ENCODE measurements around the gene RASAL2. TPM values are rescaled to one million over a fixed set of nuclear protein-coding genes. Genes with fewer than 3 reads are reported as not detected.
"Not testable (repeated sequence)": the region's sequence is repeated elsewhere in the genome, so short reads cannot be mapped to it uniquely, and the experiment has no call there.

RASAL2 gene
- total RNA-seq, 2 experiments from 2014 or later, result not detected

GRCh38 chr1:178294654-178295053, 200.8 kb downstream of the RASAL2 start:
- peaks cover 5% of the 10 kb centered on the region for H3K27me3 Mint-ChIP-seq (ENCODE audit: low read depth)
- no peak for DNase-seq
- no peak overlapping the region for H3K4me3 Mint-ChIP-seq
- no peaks in the 10 kb centered on the region for H3K9me3 Mint-ChIP-seq
- CTCF ChIA-PET, result no interaction called here
- no peaks in the 10 kb centered on the region for H3K4me1 Mint-ChIP-seq (ENCODE audit: low read depth)
- intact Hi-C loops (cut with micrococcal nuclease), result no loop called here
- H3K36me3 Mint-ChIP-seq (ENCODE audit: low read depth), result no peaks in the 10 kb centered on the region
- no peak overlapping the region for H3K27ac Mint-ChIP-seq

GRCh38 chr1:178300352-178300699, 206.4 kb downstream of the RASAL2 start:
- Mint-ChIP-seq H3K4me3 (no peak overlapping the region), H3K9me3 (no peaks in the 10 kb centered on the region), H3K4me1 (ENCODE audit: low read depth) (no peaks in the 10 kb centered on the region), H3K27me3 (ENCODE audit: low read depth) (peaks cover 4% of the 10 kb centered on the region), H3K27ac (no peak overlapping the region), H3K36me3 (ENCODE audit: low read depth) (no peaks in the 10 kb centered on the region)
- DNase-seq, result no peak
- CTCF ChIA-PET, result interaction anchor here (0.6 to 3.2 kb wide), 12 partner anchors 9 to 229 kb away, joined by 3 to 28 read pairs (median 4); no protein-coding TSS in a partner anchor
- intact Hi-C loops (cut with micrococcal nuclease), result loop anchor here (2.0 kb wide), 1 partner anchor 200 kb away; no protein-coding TSS in a partner anchor

GRCh38 chr1:178301141-178301540, 207.2 kb downstream of the RASAL2 start:
- Mint-ChIP-seq H3K4me1 (ENCODE audit: low read depth) (no peaks in the 10 kb centered on the region), H3K9me3 (peaks cover 1% of the 10 kb centered on the region), H3K27me3 (ENCODE audit: low read depth) (peaks cover 6% of the 10 kb centered on the region), H3K27ac (no peak overlapping the region), H3K36me3 (ENCODE audit: low read depth) (no peaks in the 10 kb centered on the region), H3K4me3 (no peak overlapping the region)
- intact Hi-C loops (cut with micrococcal nuclease), result loop anchor here (2.0 kb wide), 1 partner anchor 200 kb away; no protein-coding TSS in a partner anchor
- no peak for DNase-seq
- CTCF ChIA-PET, result interaction anchor here (1.1 to 3.2 kb wide), 4 partner anchors 9 to 228 kb away, joined by 3 to 28 read pairs (median 10); no protein-coding TSS in a partner anchor

- peaks cover 12% of the 10 kb centered on the region for H3K27me3 Mint-ChIP-seq (ENCODE audit: low read depth)
- H3K27ac Mint-ChIP-seq, result no peak overlapping the region
- H3K4me3 Mint-ChIP-seq, result no peak overlapping the region
- DNase-seq, result no peak
- CTCF ChIA-PET, result no interaction called here
- peaks cover 1% of the 10 kb centered on the region for H3K9me3 Mint-ChIP-seq
- H3K4me1 Mint-ChIP-seq (ENCODE audit: low read depth), result no peaks in the 10 kb centered on the region
- H3K36me3 Mint-ChIP-seq (ENCODE audit: low read depth), result no peaks in the 10 kb centered on the region
- intact Hi-C loops (cut with micrococcal nuclease), result no loop called here
Measured at GRCh38 chr1:178307264-178307663, 213.4 kb downstream of the RASAL2 start.

- no peak for DNase-seq
- Mint-ChIP-seq H3K27ac (no peak overlapping the region), H3K27me3 (ENCODE audit: low read depth) (peaks cover 12% of the 10 kb centered on the region), H3K9me3 (peaks cover 1% of the 10 kb centered on the region), H3K4me1 (ENCODE audit: low read depth) (no peaks in the 10 kb centered on the region), H3K36me3 (ENCODE audit: low read depth) (no peaks in the 10 kb centered on the region), H3K4me3 (no peak overlapping the region)
- intact Hi-C loops (cut with micrococcal nuclease), result no loop called here
- CTCF ChIA-PET, result interaction anchor here (0.6 to 6.5 kb wide), 3 partner anchors 8 to 192 kb away, joined by 3 to 39 read pairs (median 28); no protein-coding TSS in a partner anchor
Measured at GRCh38 chr1:178308438-178308837, 214.5 kb downstream of the RASAL2 start.

- peaks cover under 1% of the 10 kb centered on the region for H3K9me3 Mint-ChIP-seq
- no peaks in the 10 kb centered on the region for H3K4me1 Mint-ChIP-seq (ENCODE audit: low read depth)
- peaks cover 10% of the 10 kb centered on the region for H3K27me3 Mint-ChIP-seq (ENCODE audit: low read depth)
- intact Hi-C loops (cut with micrococcal nuclease), result loop anchor here (2.0 to 5.0 kb wide), 4 partner anchors 190 to 692 kb away; no protein-coding TSS in a partner anchor
- no peak overlapping the region for H3K4me3 Mint-ChIP-seq
- DNase-seq, result no peak
- H3K36me3 Mint-ChIP-seq (ENCODE audit: low read depth), result no peaks in the 10 kb centered on the region
- CTCF ChIA-PET, result interaction anchor here (0.6 to 6.5 kb wide), 8 partner anchors 10 to 589 kb away, joined by 3 to 39 read pairs (median 5); no protein-coding TSS in a partner anchor
- no peak overlapping the region for H3K27ac Mint-ChIP-seq
Measured at GRCh38 chr1:178310685-178311105, 216.8 kb downstream of the RASAL2 start.

- Mint-ChIP-seq H3K4me3 (no peak overlapping the region), H3K4me1 (ENCODE audit: low read depth) (no peaks in the 10 kb centered on the region), H3K27ac (no peak overlapping the region), H3K9me3 (no peaks in the 10 kb centered on the region), H3K36me3 (ENCODE audit: low read depth) (no peaks in the 10 kb centered on the region), H3K27me3 (ENCODE audit: low read depth) (peaks cover 10% of the 10 kb centered on the region)
- CTCF ChIA-PET, result interaction anchor here (0.6 to 6.5 kb wide), 11 partner anchors 11 to 765 kb away, joined by 3 to 39 read pairs (median 4); no protein-coding TSS in a partner anchor
- DNase-seq, result no peak
- intact Hi-C loops (cut with micrococcal nuclease), result loop anchor here (2.0 to 5.0 kb wide), 4 partner anchors 190 to 691 kb away; no protein-coding TSS in a partner anchor
Measured at GRCh38 chr1:178311164-178311563, 217.3 kb downstream of the RASAL2 start.

- H3K27me3 Mint-ChIP-seq (ENCODE audit: low read depth); H3K4me1 Mint-ChIP-seq (ENCODE audit: low read depth); H3K27ac Mint-ChIP-seq; H3K36me3 Mint-ChIP-seq (ENCODE audit: low read depth); intact Hi-C loops (cut with micrococcal nuclease); H3K9me3 Mint-ChIP-seq; DNase-seq; H3K4me3 Mint-ChIP-seq: not testable (repeated sequence)
- CTCF ChIA-PET, result interaction anchor here (0.5 to 0.6 kb wide), 2 partner anchors 20 to 128 kb away, joined by 3 read pairs; no protein-coding TSS in a partner anchor
Measured at GRCh38 chr1:178320280-178320982, 226.5 kb downstream of the RASAL2 start.

- CTCF ChIA-PET, result no interaction called here
- no peaks in the 10 kb centered on the region for H3K9me3 Mint-ChIP-seq
- H3K4me1 Mint-ChIP-seq (ENCODE audit: low read depth), result no peaks in the 10 kb centered on the region
- H3K36me3 Mint-ChIP-seq (ENCODE audit: low read depth), result no peaks in the 10 kb centered on the region
- DNase-seq, result no peak
- peaks cover 8% of the 10 kb centered on the region for H3K27me3 Mint-ChIP-seq (ENCODE audit: low read depth)
- no peak overlapping the region for H3K27ac Mint-ChIP-seq
- intact Hi-C loops (cut with micrococcal nuclease), result no loop called here
- no peak overlapping the region for H3K4me3 Mint-ChIP-seq
Measured at GRCh38 chr1:178323067-178323466, 229.2 kb downstream of the RASAL2 start.

GRCh38 chr1:178324003-178324402, 230.1 kb downstream of the RASAL2 start:
- Mint-ChIP-seq H3K9me3 (no peaks in the 10 kb centered on the region), H3K4me1 (ENCODE audit: low read depth) (no peaks in the 10 kb centered on the region), H3K4me3 (no peak overlapping the region), H3K27ac (no peak overlapping the region), H3K36me3 (ENCODE audit: low read depth) (no peaks in the 10 kb centered on the region), H3K27me3 (ENCODE audit: low read depth) (peaks cover 8% of the 10 kb centered on the region)
- CTCF ChIA-PET, result interaction anchor here (1.2 to 2.3 kb wide), 2 partner anchors 13 to 24 kb away, joined by 3 to 12 read pairs; no protein-coding TSS in a partner anchor
- DNase-seq, result no peak
- intact Hi-C loops (cut with micrococcal nuclease), result no loop called here

- no peak for DNase-seq
- CTCF ChIA-PET, result no interaction called here
- Mint-ChIP-seq H3K27ac (no peak overlapping the region), H3K4me1 (ENCODE audit: low read depth) (no peaks in the 10 kb centered on the region), H3K9me3 (no peaks in the 10 kb centered on the region), H3K36me3 (ENCODE audit: low read depth) (no peaks in the 10 kb centered on the region), H3K27me3 (ENCODE audit: low read depth) (peaks cover 3% of the 10 kb centered on the region), H3K4me3 (no peak overlapping the region)
- intact Hi-C loops (cut with micrococcal nuclease), result no loop called here
Measured at GRCh38 chr1:178328728-178329127, 234.8 kb downstream of the RASAL2 start.

- peaks cover 3% of the 10 kb centered on the region for H3K27me3 Mint-ChIP-seq (ENCODE audit: low read depth)
- no peak overlapping the region for H3K4me3 Mint-ChIP-seq
- H3K36me3 Mint-ChIP-seq (ENCODE audit: low read depth), result no peaks in the 10 kb centered on the region
- no peak for DNase-seq
- CTCF ChIA-PET, result no interaction called here
- H3K4me1 Mint-ChIP-seq (ENCODE audit: low read depth), result no peaks in the 10 kb centered on the region
- no peak overlapping the region for H3K27ac Mint-ChIP-seq
- no peaks in the 10 kb centered on the region for H3K9me3 Mint-ChIP-seq
- intact Hi-C loops (cut with micrococcal nuclease), result no loop called here
Measured at GRCh38 chr1:178330153-178330552, 236.2 kb downstream of the RASAL2 start.

Measured in activated naive CD4-positive, alpha-beta T cell treated with anti-CD3 and anti-CD28 coated beads for 36 hours (primary cell).